Trophoblast cell (in vitro differentiated cells and primary cell): ENCODE results near the gene CACNA2D4.

Source experiments
- DNase-seq, 2 donors: peaks; one replicate each; pipeline ENCODE4 v3.0.0-alpha.2; 2016
- H2AFZ ChIP-seq: 2 replicates; pipeline ENCODE4 v1.6.1; 2013; ENCODE audit warnings: low read length, moderate library complexity, mild to moderate bottlenecking; ENCODE audit not compliant: insufficient read depth, poor library complexity
- H2AK5ac ChIP-seq: 2 replicates; pipeline ENCODE4 v1.6.1; 2013; ENCODE audit warnings: mild to moderate bottlenecking, low read length
- H2BK120ac ChIP-seq: 2 replicates; pipeline ENCODE4 v1.6.1; 2013; ENCODE audit warnings: low read length, mild to moderate bottlenecking, moderate library complexity; ENCODE audit not compliant: insufficient read depth, poor library complexity
- H2BK12ac ChIP-seq: 2 replicates; pipeline ENCODE4 v1.6.1; 2013; ENCODE audit warnings: mild to moderate bottlenecking, low read length, moderate library complexity
- H2BK5ac ChIP-seq: 2 replicates; pipeline ENCODE4 v1.6.1; 2013; ENCODE audit warnings: low read length, low read depth, moderate library complexity, mild to moderate bottlenecking; ENCODE audit not compliant: poor library complexity
- H3K14ac ChIP-seq: 2 replicates; pipeline ENCODE4 v1.6.1; 2013; ENCODE audit warnings: mild to moderate bottlenecking, low read length
- H3K18ac ChIP-seq: 2 replicates; pipeline ENCODE4 v1.6.1; 2013; ENCODE audit warnings: mild to moderate bottlenecking, low read length
- H3K23ac ChIP-seq: 2 replicates; pipeline ENCODE4 v1.6.1; 2013; ENCODE audit warnings: low read length
- H3K27ac ChIP-seq: 2 replicates; pipeline ENCODE4 v1.5.1; 2013; ENCODE audit warnings: low read depth, mild to moderate bottlenecking, inconsistent platforms, low read length, moderate library complexity
- H3K27me3 ChIP-seq: 2 replicates; pipeline ENCODE4 v1.6.1; 2013; ENCODE audit warnings: inconsistent platforms, mild to moderate bottlenecking, low read length, moderate library complexity; ENCODE audit not compliant: insufficient read depth
- H3K36me3 ChIP-seq, 2 experiments: 1 replicate in 1 of 2; 2 replicates in 1 of 2; pipeline ENCODE4 v1.6.1; 2013; ENCODE audit warnings: low read length in 2 of 2, mild to moderate bottlenecking in 2 of 2, moderate library complexity in 1 of 2; ENCODE audit not compliant: insufficient read depth in 2 of 2, control insufficient read depth in 1 of 2
- H3K4ac ChIP-seq: 2 replicates; pipeline ENCODE4 v1.6.1; 2013; ENCODE audit warnings: low read depth, mild to moderate bottlenecking, low read length, moderate library complexity
- H3K4me1 ChIP-seq, 2 experiments: 1 replicate in 1 of 2; 2 replicates in 1 of 2; pipeline ENCODE4 v1.6.1; 2013; ENCODE audit warnings: low read length in 2 of 2, mild to moderate bottlenecking in 2 of 2, moderate library complexity in 1 of 2; ENCODE audit not compliant: insufficient read depth in 2 of 2, control insufficient read depth in 1 of 2
- H3K4me2 ChIP-seq: 2 replicates; pipeline ENCODE4 v1.6.1; 2013; ENCODE audit warnings: inconsistent platforms, mild to moderate bottlenecking, low read length, moderate library complexity
- H3K4me3 ChIP-seq: 2 replicates; pipeline ENCODE4 v1.5.1; 2013; ENCODE audit warnings: mild to moderate bottlenecking, low read depth, low read length, inconsistent platforms
- H3K79me1 ChIP-seq: one replicate; pipeline ENCODE4 v1.6.1; 2013; ENCODE audit warnings: low read length
- H3K79me2 ChIP-seq: 2 replicates; pipeline ENCODE4 v1.6.1; 2013; ENCODE audit warnings: low read length, mild to moderate bottlenecking; ENCODE audit not compliant: control insufficient read depth, insufficient read depth, poor library complexity
- H3K9ac ChIP-seq: 2 replicates; pipeline ENCODE4 v1.6.1; 2013; ENCODE audit warnings: mild to moderate bottlenecking, low read length
- H3K9me3 ChIP-seq: 2 replicates; pipeline ENCODE4 v1.6.1; 2013; ENCODE audit warnings: low read depth, mild to moderate bottlenecking, control low read depth, inconsistent platforms, low read length; ENCODE audit not compliant: insufficient read depth
- H4K12ac ChIP-seq: 2 replicates; pipeline ENCODE4 v1.6.1; 2013; ENCODE audit warnings: low read depth, mild to moderate bottlenecking, low read length, moderate library complexity
- H4K8ac ChIP-seq: 2 replicates; pipeline ENCODE4 v1.6.1; 2013; ENCODE audit warnings: low read depth, mild to moderate bottlenecking, low read length, moderate library complexity
- H4K91ac ChIP-seq: one replicate; pipeline ENCODE4 v1.6.1; 2013; ENCODE audit warnings: low read depth, mild to moderate bottlenecking, low read length, moderate library complexity
- WGBS: extraction: QIAGEN DNeasy Blood & Tissue Kit; methylation state at CpG from one replicate; pipeline ENCODE4 v1.1.7; 2013; ENCODE audit warnings: missing lambda C conversion rate; ENCODE audit not compliant: insufficient read length, insufficient coverage; ENCODE audit errors: extremely low coverage; 5-methylcytosine and 5-hydroxymethylcytosine counted together

Gene CACNA2D4

DNA sequence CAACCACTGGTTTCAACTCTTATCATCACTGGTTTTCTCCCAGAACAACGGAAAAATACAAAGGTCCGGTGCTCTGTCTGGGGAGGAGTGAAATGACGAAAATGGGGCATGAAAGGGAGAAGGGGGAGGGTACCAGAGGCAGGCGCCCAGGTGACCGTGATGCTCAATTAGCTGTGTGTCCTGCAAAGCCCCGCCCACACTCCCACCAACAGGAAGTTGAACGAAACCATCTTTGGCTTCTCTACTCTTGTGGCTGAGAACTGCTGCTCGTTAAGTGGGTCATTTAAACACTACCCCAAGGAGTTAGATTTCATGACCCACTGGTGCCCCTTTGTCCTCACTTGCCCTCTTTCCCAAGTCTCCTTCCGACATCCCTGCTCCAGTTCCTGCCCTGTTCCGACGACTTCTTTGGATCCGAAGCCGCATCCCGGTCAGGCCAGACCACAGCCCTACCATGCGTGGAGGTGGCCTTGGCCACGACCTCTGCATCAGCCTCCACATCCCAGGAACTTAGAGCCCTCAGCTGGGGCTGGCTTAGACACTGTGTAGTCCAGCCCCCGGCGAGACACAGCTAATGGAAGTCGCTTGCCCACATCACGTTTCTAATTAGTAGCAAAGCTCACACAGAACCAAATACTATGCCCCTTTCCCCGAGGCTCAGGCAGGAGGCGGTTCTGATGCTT is 109.5 kb downstream of the CACNA2D4 start:
- Histone ChIP-seq H3K14ac (no peak overlapping the region), H4K8ac (no peak overlapping the region), H3K4me3 (no peak overlapping the region), H3K27me3 (no peaks in the 10 kb centered on the region), H3K79me1 (no peaks in the 10 kb centered on the region), H3K79me2 (no peaks in the 10 kb centered on the region), H3K4me2 (no peak overlapping the region), H2BK5ac (no peak overlapping the region), H2AK5ac (no peak overlapping the region), H3K23ac (no peak overlapping the region), H3K4ac (no peak overlapping the region), H2AFZ (no peak overlapping the region), H4K12ac (no peak overlapping the region), H3K4me1 (peaks cover 0 to 5% of the 10 kb centered on the region in 2 experiments), H3K9ac (no peak overlapping the region), H3K18ac (no peak overlapping the region), H3K9me3 (peaks cover 7% of the 10 kb centered on the region), H3K27ac (no peak overlapping the region), H4K91ac (no peak overlapping the region), H2BK12ac (no peak overlapping the region), H3K36me3 (no peaks in the 10 kb centered on the region), H2BK120ac (no peak overlapping the region)
- no CpG with 5 or more reads among the region's 22 CpGs for WGBS
- DNase-seq = no peak

- no peak overlapping the region for H3K4me2 ChIP-seq
- no peak overlapping the region for H2AFZ ChIP-seq
- no CpG with 5 or more reads among the region's 19 CpGs for WGBS
- H3K4me1 ChIP-seq = peaks cover 0 to 5% of the 10 kb centered on the region in 2 experiments
- no peak overlapping the region for H4K8ac ChIP-seq
- no peak overlapping the region for H3K4ac ChIP-seq
- H2BK120ac ChIP-seq = no peak overlapping the region
- H3K79me2 ChIP-seq = no peaks in the 10 kb centered on the region
- no peak overlapping the region for H3K4me3 ChIP-seq
- H3K36me3 ChIP-seq = no peaks in the 10 kb centered on the region
- H3K18ac ChIP-seq = no peak overlapping the region
- no peaks in the 10 kb centered on the region for H3K27me3 ChIP-seq
- H4K91ac ChIP-seq = no peak overlapping the region
- H3K9ac ChIP-seq = no peak overlapping the region
- H3K27ac ChIP-seq = no peak overlapping the region
- no peak overlapping the region for H3K23ac ChIP-seq
- H3K9me3 ChIP-seq = peaks cover 5% of the 10 kb centered on the region
- H3K14ac ChIP-seq = no peak overlapping the region
- no peak overlapping the region for H2BK12ac ChIP-seq
- no peak overlapping the region for H4K12ac ChIP-seq
- no peak overlapping the region for H2AK5ac ChIP-seq
- H3K79me1 ChIP-seq = no peaks in the 10 kb centered on the region
- DNase-seq = no peak
- no peak overlapping the region for H2BK5ac ChIP-seq
Observed at GRCh38 chr12:1808036-1808797, 110.2 kb downstream of the CACNA2D4 start.

DNA sequence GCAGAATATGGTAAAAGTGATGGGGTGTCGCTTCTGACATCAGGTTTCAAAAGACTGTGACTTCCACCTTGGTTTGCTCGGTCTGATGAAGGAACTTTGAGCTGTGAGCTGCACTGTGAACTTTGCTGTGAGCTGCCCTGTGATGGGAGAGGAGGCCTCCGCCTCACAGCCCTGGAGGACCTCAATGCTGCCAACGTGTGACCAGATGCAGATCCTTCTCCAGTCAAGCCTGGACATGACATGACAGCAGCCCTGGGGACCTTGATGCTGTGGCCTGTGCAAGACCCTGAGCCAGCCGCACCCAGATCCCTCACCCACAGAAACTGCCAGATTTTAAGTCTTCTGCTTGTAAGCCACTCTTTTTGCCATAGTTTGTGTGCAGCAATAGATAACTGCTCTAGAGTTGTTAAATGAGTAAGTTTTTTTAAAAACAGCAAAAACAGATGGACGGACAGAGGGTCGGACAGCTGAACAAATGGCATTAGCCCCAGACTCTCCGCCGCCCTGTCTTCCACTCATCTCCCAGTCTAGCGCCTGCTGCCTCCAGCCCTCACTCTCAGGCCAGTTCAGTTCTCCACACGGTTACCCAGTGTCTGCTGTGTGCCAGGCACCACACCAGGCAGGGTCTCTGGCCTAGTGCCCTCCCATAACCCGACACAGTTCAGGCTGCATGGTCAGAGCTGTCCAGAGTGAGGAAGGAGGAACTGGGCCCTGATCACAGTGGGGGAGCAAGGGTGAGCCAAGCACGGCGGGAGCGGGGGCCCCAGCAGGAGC is 111.2 kb downstream of the CACNA2D4 start:
- no peak overlapping the region for H4K91ac ChIP-seq
- H3K27me3 ChIP-seq = no peaks in the 10 kb centered on the region
- H2AFZ ChIP-seq = no peak overlapping the region
- H3K18ac ChIP-seq = no peak overlapping the region
- H3K36me3 ChIP-seq = no peaks in the 10 kb centered on the region
- no peak overlapping the region for H4K12ac ChIP-seq
- H3K4ac ChIP-seq = no peak overlapping the region
- no peak overlapping the region for H3K27ac ChIP-seq
- no peak overlapping the region for H2BK5ac ChIP-seq
- no peak overlapping the region for H2BK120ac ChIP-seq
- no peak overlapping the region for H3K14ac ChIP-seq
- no CpG with 5 or more reads among the region's 15 CpGs for WGBS
- H2BK12ac ChIP-seq = no peak overlapping the region
- no peak overlapping the region for H3K9ac ChIP-seq
- no peak overlapping the region for H4K8ac ChIP-seq
- H3K23ac ChIP-seq = no peak overlapping the region
- no peaks in the 10 kb centered on the region for H3K79me2 ChIP-seq
- no peak overlapping the region for H3K4me2 ChIP-seq
- no peaks in the 10 kb centered on the region for H3K4me1 ChIP-seq
- no peak overlapping the region for H2AK5ac ChIP-seq
- no peak for DNase-seq
- no peak overlapping the region for H3K4me3 ChIP-seq
- H3K9me3 ChIP-seq = peaks cover 5% of the 10 kb centered on the region
- H3K79me1 ChIP-seq = no peaks in the 10 kb centered on the region

- Histone ChIP-seq H2AFZ (no peak overlapping the region), H3K27me3 (no peaks in the 10 kb centered on the region), H3K4me3 (no peak overlapping the region), H3K9me3 (peaks cover 5% of the 10 kb centered on the region), H3K4me2 (no peak overlapping the region), H3K79me2 (no peaks in the 10 kb centered on the region), H4K12ac (no peak overlapping the region), H3K14ac (no peak overlapping the region), H3K4me1 (no peaks in the 10 kb centered on the region), H3K4ac (no peak overlapping the region), H3K79me1 (no peaks in the 10 kb centered on the region), H3K27ac (no peak overlapping the region), H3K9ac (no peak overlapping the region), H3K23ac (no peak overlapping the region), H2BK5ac (no peak overlapping the region), H2BK120ac (no peak overlapping the region), H3K18ac (no peak overlapping the region), H4K8ac (no peak overlapping the region), H3K36me3 (no peaks in the 10 kb centered on the region), H2BK12ac (no peak overlapping the region), H2AK5ac (no peak overlapping the region), H4K91ac (no peak overlapping the region)
- no peak for DNase-seq
- WGBS = no CpG with 5 or more reads among the region's 7 CpGs
Observed at GRCh38 chr12:1806301-1807086, 112.0 kb downstream of the CACNA2D4 start.
